NCI-H446 (cell line): Measurements from ENCODE around the gene LDLRAD4.

Experiments
- DNase-seq, 2 experiments: peaks; one replicate each; lab custom pipeline; 2025; lab: John Stamatoyannopoulos, UW

Gene LDLRAD4

DNA sequence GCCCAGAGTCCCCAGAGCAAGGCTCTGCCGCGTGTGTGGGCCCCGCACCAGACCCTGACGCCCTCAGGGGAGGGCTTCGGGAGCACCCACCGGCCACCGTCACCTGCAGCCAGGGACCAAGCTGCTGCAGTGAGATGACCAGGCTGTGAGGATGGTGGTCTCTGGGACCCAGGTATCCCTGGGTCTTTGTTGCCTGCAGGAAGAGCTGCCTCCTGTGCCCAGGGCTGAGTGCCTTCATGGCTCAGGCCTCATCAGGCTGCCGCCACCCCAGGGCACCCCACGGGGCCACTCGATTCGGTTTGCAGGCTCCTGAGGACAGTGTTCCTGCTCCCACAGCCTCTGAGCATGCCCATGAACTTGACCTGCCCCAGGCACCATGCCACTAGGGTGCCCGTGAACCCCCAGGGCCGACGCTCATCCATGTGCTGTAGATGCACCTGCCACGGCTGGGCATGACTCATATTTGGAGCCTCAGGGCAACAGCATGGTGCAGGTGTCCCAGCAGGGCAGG is 398.0 kb downstream of the LDLRAD4 start:
- no peak for DNase-seq

DNA sequence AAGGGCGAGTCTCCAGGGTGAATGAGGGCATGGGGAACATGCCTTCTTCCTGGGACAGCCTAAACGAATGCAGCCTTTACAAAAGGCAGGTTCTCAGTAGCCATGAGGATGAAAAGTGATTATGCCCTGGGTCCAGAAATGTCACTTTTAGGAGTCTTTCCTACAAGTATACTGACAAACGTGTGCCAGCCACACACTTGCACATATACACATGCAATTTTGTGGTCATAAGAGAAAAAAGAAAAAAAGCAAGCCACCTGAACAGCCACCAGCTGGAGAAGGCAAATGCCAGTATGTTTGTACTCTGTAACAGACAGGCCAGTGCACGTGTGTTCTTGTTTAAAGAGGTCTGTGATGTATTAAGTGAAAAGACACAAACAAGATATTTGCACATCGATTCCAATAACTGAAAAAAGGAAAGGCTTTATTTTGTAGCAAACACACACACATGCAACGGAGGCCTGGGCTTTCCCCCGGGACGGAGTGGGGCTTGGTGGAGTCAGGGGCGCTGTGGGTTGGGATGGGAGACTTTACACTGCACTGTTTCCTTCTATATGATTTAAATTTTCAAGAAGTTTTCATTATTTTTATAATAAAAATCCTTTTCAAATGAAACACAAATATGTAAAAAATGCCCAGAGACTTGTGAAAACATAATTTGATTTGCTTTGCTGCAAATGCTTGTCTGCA is 399.4 kb downstream of the LDLRAD4 start:
- DNase-seq, result no peak

DNA sequence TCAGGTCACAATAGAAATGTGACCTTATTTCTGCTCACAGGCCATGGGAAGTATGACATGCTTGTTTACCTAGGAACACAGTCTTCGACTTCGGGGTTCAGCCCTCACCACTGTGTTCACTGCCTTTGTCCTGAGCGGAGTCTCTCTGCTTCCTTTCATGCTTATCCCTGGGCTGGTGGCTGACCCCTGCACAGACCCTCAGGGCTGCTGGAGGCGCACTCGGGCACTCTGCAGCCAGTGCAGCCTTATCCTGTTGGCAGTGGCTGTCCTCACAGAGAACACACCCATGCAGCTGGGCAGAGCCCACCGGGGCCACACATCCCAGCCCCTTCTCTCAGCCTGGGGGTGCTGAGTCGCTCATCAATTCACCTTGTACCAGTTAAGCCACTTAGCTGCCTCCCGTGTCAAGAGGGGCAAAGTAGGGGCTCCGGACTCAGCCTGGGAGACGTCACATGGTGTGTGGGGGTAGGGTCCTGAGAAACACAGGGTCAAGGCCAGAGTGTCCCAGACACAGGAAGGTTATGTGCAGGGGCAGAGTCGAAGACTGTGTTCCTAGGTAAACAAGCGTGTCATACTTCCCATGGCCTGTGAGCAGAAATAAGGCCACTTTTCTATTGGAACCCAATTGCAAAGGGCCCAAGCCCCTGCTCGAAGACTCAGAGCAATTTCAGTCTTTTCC is 400.3 kb downstream of the LDLRAD4 start:
- DNase-seq, result no peak

DNA sequence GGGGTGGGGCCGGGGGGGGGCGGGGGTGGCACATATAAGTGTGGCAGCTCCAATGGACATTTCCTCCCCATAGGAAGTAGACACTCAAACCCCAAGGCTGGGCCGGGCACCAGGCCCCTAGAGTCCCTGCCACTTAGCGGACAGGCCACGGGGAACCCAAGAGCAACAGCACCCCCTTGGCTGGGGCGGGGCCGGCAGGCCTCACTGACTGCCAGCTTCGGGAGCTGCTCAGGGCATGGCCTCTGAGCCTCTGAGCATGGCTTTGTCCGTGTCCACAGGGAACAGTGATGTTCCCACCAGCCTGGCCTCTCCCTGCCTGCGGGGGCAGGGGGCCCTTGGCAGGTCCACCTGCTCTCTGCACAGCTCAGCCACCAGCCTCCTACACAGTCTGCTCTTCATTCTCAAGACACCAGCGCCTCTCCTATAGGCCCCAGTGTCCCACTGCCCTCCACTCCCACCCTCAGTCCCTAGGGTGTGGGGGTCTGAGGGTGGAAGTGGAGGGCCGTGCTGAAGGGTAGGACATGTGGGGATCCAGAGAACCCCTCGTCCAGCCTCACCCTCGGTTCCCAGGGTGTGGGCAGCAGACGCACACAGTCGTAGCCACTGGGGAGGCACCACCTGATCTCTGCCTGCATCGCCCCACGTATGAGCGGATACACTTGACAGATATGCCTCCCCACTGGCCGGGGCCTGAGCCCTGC is 401.1 kb downstream of the LDLRAD4 start:
- no peak for DNase-seq

DNA sequence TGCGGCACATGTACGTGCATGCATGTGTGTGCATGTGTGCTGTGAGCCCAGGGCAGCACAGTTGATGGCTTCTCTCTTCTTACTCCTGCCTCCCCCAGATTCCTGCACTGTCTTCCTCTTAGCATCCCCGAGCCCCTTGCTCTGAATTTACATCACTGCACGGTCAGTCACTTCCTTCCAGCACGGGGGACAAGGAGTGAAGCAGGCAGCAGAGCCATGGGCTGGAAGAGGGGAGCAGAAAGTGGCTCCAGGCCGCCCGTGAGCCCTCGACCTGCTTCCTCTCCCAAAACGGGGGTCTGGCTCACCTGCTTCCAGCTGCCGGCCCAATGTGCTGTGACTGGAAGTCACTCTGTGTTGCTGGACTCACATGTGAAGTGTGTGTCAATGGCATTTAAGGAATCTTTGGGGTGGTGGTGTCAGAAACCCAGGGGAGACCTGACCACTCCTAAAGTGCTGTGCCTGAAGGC is 401.7 kb downstream of the LDLRAD4 start:
- DNase-seq, result no peak

DNA sequence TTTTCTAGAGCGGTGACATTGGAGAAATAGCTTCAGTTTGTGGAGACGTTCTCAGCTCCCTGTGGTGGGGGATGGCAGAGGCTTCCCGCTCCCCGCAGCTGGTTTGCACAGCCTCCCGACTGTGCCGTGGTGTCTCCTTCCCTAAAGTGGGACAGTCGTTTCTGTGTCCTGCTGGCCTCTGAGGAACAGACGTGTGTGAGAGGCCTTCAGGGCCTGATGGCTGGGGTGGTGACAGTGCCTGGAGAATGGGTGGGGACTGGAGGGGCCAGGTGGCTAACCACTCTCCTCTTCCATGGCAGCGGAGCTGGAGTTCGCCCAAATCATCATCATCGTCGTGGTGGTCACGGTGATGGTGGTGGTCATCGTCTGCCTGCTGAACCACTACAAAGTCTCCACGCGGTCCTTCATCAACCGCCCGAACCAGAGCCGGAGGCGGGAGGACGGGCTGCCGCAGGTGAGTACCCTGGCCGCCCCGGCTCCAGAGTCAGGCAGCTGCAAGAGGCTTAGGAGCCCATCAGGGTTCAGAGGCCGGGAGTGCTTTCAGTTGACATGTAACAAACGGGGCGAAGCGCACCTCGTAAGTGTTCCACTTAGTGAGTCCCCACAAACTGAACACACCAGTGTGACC is 402.4 kb downstream of the LDLRAD4 start:
- DNase-seq, result no peak

DNA sequence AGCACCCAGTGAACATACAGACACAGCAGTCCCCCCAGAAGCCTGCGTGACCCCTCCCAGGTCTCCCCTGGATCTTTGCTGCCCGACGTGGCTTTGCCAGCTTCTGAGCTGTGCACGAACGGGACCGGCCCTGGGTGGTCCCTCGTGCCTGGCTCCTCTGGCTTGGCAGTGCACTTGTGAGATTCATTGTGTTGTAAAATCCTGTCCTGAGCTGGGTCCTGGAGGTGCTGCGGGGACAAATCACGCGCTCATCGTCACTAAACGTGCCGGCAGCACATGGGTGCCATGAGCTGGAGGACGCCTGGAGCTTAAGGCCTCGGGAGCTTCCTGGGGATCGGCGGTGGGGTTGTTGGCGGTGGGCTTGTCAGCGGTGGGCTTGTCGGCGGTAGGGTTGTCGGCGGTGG is 402.9 kb downstream of the LDLRAD4 start:
- no peak for DNase-seq

DNA sequence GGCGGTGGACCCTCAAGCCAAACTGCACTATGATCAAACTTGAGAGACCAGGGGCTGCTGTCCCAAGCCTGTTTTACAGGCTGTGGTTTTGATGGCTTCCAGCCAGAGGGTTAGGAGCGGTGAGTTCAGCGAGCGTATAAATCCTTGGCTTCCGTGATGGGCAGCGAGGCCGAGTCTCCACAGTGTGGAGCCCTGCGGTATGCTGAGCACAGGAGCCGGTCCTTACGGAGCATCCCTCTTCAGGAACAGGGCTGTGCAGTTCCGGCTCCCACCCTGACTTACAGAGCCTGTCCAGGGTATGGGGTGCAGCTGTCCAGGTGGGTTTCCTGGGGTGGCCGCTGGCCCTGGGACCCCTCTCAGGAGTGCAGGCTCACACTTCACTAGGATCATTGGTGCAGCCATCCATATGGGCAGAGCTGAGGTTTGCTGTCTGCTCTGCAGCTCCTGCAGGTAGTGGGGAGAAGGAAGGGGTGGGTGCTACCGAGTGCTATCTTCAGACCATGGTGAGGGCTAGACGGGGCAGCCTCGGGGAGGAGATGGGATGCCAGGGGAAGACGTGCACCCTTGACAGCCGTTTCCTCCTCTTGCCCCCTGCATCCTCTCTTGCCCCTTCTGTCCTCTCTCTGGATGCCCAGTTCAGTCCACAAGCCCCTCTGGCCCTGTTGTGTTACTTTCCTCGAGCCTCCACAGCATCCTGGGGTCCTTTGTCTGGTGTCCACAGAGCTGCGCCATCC is 403.5 kb downstream of the LDLRAD4 start:
- DNase-seq, result no peak

DNA sequence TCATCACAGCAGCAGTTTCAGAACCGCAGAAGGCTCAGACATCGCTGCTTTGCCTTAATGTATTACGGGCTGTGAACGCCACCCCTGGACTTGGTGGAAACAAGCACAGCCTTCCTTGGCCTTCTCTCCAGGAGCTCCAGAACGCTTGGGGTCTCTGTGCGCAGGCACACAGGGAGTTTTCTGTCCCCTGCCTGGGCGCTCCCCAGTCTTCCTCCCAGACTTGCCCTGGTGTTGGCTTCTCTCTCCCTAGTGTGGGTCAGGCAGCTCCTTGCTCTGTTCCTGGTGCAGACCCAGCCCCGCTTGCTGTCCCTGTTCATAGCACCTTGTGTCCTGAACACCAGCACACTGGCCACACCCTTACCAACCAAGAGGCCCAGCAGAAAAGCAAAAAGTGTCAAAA is 404.2 kb downstream of the LDLRAD4 start:
- no peak for DNase-seq

DNA sequence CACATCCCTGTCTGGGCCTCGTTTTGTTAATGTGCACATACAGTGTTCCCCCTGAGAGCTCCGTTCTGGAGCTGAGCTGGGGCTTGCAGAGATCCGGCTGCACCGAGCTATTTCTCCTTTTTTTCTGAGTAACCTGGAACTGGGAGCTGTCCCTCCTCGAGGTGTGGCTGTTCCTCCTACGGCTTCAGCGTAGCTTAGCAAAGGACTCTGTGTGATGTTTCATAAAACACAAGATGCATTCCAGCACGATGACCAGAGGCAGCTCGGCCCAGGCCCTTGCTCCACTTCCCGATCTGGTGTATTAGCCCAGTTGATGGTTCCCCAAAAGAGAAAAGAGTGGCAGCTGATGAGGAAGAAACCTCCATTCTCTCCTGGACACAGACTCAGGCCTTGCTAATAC is 404.8 kb downstream of the LDLRAD4 start:
- no peak for DNase-seq

DNA sequence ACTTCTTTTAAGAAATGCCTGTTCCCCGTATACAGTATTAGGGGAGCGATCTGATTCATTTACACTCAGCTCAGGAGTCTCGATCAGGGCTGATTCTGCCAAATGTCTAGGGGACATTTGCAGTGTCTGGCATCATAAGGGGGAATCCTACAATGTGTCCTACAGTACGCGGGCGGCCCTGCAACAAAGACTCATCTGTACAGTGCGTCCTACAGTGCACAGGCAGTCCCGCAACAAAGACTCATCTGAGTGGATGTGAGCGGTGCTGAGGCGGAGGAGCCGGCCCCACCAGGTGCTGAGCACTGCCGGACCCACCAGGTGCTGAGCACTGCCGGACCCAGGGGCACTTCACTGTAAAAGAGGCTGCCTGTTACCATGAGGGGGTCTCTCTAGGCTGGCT is 405.3 kb downstream of the LDLRAD4 start:
- no peak for DNase-seq

DNA sequence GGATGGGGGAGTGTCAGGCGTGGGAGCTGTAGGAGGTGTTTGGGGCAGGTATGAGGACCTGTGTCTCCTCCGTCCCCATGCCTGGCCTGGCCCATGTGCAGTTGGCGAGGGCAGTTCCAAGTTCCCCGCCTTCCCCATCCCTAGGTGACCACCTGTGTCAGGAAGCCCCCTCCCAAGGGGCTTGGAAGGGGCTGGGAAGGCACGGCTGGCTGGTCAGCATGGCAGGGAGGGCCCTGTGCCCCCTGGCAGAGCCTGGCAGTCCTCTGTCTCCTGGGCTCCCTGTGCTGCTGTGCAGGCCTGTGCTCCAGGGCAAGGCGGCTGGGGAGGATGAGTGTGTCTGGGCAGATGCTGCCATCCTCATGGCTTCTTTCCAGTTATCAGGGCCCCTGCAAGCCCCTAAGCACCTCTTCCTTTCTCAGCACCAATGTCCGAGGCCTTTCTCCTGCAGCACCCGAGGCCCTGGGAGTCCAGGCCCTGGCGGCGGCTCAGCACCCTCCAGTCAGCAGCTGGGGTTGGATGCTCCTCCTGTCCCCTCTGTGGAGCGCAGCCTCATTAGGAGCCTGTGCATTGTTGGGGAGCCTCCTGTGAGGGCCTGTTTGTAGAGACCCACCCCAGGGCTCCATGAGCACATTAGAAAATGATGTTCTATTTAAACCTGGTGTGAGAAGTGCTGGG is 406.1 kb downstream of the LDLRAD4 start:
- DNase-seq, result no peak

DNA sequence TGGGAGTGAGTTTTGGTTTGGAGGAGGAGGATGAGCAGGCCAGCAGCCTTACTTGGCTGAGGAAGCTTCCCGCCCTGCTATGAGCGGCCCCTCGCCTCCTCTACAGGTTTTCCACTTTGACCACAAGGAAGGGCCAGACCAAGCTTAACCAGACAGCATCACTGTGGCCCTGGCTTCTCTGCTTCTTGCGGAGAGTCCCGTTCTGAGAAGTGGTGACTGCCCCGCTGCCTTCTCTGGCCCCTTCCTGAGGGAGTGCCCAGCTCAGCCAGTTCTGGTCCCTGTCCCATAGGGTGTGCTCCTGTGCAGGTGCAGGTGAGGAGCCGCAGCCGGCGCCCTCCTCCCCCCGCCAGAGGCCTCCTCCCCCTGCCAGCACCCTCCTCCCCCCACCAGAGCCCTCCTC is 406.8 kb downstream of the LDLRAD4 start:
- no peak for DNase-seq

DNA sequence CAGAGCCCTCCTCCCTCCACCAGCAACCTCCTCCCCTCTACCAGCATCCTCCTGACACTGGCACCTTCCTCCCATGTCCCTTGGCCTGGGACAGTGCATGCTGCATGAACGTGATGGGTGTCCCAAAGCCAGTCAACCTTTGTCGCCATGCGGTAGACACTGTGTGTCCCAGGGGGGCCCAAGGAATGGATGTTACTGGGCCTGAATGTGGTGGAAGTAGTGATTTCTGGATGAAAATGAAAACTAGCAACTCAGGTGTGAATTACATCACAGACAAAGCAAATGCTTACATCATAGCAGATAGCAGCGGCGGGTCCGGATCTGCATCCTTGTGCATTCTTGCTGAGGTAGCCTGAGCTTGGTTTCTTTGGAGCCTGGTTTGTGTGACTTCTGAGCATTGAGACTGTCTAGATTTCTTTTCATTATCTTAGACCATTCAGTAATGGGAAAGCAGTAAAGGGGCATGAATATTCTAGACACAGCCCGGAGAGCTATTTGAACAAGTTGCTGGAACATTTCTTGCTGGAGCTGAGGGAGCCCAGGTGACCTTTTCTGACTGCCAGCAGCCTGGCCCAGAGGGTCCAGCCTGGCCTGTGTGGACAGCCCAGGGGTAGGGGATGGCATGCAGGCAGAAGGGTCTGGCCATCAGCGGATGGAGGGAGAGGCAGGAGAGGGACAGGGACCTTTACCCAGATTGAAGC is 407.4 kb downstream of the LDLRAD4 start:
- DNase-seq, result no peak

DNA sequence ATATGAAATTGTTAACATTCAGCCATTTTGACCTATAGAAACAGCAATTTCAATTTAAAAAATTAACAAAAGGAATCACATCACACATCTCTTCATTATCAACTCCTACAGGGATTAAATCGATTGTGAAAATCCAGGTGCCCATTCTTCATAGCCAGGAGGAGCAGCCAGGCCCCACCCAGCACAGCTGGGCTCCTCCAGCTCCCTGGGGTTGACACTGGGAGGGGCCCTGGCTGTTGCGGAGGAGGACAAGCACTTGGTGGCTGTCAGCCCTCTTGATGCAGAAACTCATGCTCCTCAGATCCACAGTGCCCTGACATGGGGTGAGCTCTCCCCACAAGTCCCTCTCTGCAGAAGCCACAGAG is 408.0 kb downstream of the LDLRAD4 start:
- DNase-seq, result no peak

DNA sequence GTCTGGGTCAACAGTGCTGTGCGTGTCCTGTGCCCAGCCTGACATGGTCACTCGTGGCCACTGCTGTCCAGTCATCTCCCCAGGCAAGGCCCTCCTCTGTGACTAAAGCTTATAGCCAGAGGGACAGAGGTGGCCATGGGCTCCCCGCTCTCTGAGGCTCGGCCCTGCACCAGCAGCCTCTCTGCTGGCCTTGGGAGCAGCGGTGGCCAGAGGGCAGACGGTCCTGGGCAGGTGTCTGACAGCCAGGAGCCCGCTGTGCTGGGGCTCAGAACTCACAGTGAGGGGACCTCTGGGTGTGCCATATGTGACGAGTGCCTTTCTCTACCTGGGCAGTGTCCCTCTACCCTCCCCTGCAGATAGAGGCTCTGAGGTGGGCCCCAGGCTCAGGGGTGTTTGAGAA is 409.1 kb downstream of the LDLRAD4 start:
- DNase-seq, result no peak

DNA sequence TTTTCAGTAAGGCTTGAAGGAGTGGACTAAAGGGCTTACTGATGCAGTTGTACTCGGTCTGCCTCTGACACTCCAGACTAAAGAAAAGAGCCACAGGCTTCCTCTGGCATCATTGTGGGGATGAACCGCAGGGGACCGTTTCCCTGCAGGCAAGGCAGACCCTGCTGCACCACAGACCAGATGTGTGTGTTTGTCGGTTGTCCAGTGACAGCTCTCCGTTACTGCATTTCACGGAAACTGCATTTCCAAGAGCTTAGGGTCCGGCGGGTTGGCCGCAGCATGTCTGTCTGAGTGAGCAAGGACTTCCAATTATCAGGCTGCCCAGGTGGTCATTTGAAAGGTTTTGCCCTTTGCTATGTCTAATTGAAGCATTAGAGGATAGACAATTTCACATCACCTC is 409.7 kb downstream of the LDLRAD4 start:
- no peak for DNase-seq

DNA sequence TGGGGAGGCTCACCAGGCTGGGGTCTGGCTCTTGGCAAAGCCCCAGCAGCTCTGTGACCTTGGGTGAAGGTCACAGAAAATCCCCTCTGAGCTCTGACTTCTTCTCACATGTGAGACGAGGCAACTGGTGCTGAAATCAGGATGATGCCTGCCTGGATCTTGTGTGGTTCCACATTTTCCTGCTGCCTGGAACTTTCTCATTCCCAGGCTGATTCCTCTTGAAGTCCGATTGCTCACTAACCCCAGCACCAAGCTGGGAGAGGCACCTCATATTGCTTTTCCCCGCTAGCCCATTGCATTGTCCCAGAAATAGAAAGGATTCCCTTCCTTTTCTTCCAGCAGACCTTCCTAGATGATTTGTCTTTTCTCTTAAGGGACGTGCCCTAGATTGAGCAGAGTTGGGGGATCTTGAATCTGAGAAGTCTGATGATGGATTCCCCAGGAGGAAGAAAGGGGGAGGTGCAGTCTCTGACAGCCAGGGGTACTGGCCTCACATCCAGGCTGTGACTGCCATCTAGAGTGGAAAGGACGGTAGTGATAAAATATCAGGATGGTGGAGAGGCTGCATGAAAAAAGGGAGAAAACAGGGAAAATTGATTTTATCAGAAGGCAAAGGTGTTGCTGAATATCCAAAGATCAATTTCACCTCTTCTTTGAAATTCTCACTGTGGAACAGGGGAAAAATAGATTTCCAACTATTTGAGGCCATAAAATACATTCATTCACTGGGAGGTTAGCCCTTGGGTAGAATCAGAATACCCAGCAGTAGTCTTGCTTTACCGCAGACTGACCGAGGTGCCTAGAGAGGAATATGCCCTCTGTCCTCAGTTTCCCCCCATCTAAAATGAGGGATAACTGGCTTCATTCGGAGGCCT is 411.5 kb downstream of the LDLRAD4 start:
- peak in 1 of 2 experiments; percentile 44 for DNase-seq

DNA sequence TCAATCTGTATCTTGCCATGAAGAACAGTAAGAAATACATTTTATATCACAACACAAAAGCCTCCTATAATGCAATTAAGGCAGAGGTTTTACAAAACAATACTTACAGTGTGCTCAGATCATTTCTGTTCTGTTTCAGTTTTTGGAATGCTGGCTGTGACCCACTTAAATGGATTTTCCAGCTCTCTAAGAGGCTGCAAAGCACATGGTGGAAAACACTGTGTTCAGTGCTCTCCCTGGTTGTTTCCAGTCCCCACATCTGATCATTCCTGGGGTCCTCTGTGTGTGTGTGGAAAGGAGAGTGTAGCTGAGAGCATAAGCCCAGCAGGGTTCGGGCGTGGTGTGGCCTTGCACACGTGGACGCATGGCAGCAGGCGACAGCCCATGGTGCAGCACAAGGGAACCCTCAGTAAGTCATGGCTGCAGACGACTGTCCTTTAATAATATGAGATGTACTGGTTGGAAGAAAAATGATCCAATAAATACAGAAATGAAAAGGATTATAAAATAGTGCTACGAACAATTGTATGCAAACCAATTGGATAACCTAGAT is 412.2 kb downstream of the LDLRAD4 start:
- DNase-seq, result no peak
